Sigmoid colon (tissue), 7 donors: ENCODE results near the gene ZNF492. TPM values are rescaled to one million over a fixed set of nuclear protein-coding genes. Genes with fewer than 3 reads are reported as not detected.
"Not testable (repeated sequence)": the region's sequence is repeated elsewhere in the genome, so short reads cannot be mapped to it uniquely, and the experiment has no call there.

ENCODE experiments used
- DNase-seq: peaks from one replicate; pipeline ENCODE4 v3.0.0-alpha.2; 2019
- H3K27ac ChIP-seq, 4 donors: fragments of 200-600 bp; sonication (generic); one replicate each; pipeline ENCODE4 v1.5.1; 2016 to 2019; ENCODE audit warnings: mild to moderate bottlenecking in 1 of 4
- H3K27me3 ChIP-seq, 3 donors: fragments of 200-600 bp; sonication (generic); one replicate each; pipeline ENCODE4 v1.5.1; 2019; ENCODE audit warnings: mild to moderate bottlenecking in 1 of 3
- H3K36me3 ChIP-seq, 4 donors: fragments of 200-600 bp; sonication (generic); one replicate each; pipeline ENCODE4 v1.5.1; 2016 to 2019
- H3K4me1 ChIP-seq, 4 donors: fragments of 200-600 bp; sonication (generic); one replicate each; pipeline ENCODE4 v1.5.1; 2017 to 2019
- H3K4me3 ChIP-seq, 4 donors: fragments of 200-600 bp; sonication (generic); one replicate each; pipeline ENCODE4 v1.5.1; 2017 to 2019; ENCODE audit warnings: mild to moderate bottlenecking in 2 of 4, moderate library complexity in 1 of 4
- H3K9me3 ChIP-seq, 4 donors: fragments of 200-600 bp in 3 of 4; sonication (generic) in 3 of 4; one replicate each; pipeline versions ENCODE4 v1.5.1 to v1.6.1; 2013 to 2019
- CTCF ChIP-seq, 4 experiments: fragments of 450-650 bp in 3 of 4; fragments of 200-600 bp in 1 of 4; IDR thresholded peaks; one replicate each; pipeline ENCODE4 v1.5.1; 2016 to 2019; ENCODE audit warnings: antibody characterized with exemption in 4 of 4, mild to moderate bottlenecking in 3 of 4, moderate library complexity in 2 of 4
- EP300 ChIP-seq, 4 donors: sonication (generic); formaldehyde crosslinking; IDR thresholded peaks; one replicate each; pipeline ENCODE4 v1.6.1; 2017; ENCODE audit warnings: antibody characterized with exemption in 4 of 4
- POLR2A ChIP-seq, 2 donors: fragments of 450-650 bp; IDR thresholded peaks; one replicate each; pipeline ENCODE4 v1.6.1; 2016; ENCODE audit warnings: antibody characterized with exemption in 2 of 2, mild to moderate bottlenecking in 2 of 2, moderate library complexity in 2 of 2
- POLR2AphosphoS5 ChIP-seq, 4 donors: sonication (generic); formaldehyde crosslinking; IDR thresholded peaks; one replicate each; pipeline ENCODE4 v1.6.1; 2017; ENCODE audit warnings: antibody characterized with exemption in 4 of 4
- WGBS, 2 donors: extraction: QIAGEN DNeasy Blood & Tissue Kit; methylation state at CpG; one replicate each; pipeline ENCODE4 v1.1.7; 2013; 5-methylcytosine and 5-hydroxymethylcytosine counted together
- intact Hi-C: fragments of 100-400 bp; cut with DNase I; formaldehyde crosslinking; loops from one replicate; pipeline ENCODE4 v1.15.1; 2023
- polyA plus RNA-seq, 3 donors: library from polyadenylated mRNA; stranded (reverse); fragments of 200-250 nt; gene quantifications; one replicate each; pipeline ENCODE4 v1.2.3, GENCODE V29; 2013
- total RNA-seq, 4 donors: library from RNA; depleted of rRNA; stranded (reverse); fragments of >200 nt; gene quantifications; one replicate each; pipeline ENCODE4 v1.1.0, GENCODE V29; 2016
- donor health status: healthy with polysubstance abuse.
- donor health status: Bipolar disorder and iron deficiency.
- donor health status: healthy.

ZNF492 gene
- total and polyA plus RNA-seq, 7 donors, result 0.14 to 0.48 (median 0.30) TPM; not detected in 3

- no peak overlapping the region for H3K4me3 ChIP-seq
- WGBS, 2 donors, result 85 to 87% methylated on average over 7 of the region's 7 CpGs
Observed at GRCh38 chr19:22608441-22608840, 25.7 kb upstream of the ZNF492 start.

GRCh38 chr19:22609630-22610029 lies 24.5 kb upstream of the ZNF492 start:
- 75 to 81% methylated on average over 4 of the region's 4 CpGs for WGBS, 2 donors
- Histone ChIP-seq H3K4me1 (no peaks in the 10 kb centered on the region), H3K9me3 (no peaks in the 10 kb centered on the region), H3K27me3 (no peaks in the 10 kb centered on the region), H3K27ac (no peak overlapping the region), H3K36me3 (no peaks in the 10 kb centered on the region), H3K4me3 (no peak overlapping the region)
- TF ChIP-seq CTCF (IDR thresholded peaks at IDR 0.05) (no peak), POLR2A (IDR thresholded peaks at IDR 0.05) (no peak), EP300 (IDR thresholded peaks at IDR 0.05) (no peak), POLR2AphosphoS5 (IDR thresholded peaks at IDR 0.05) (no peak)
- no peak for DNase-seq
- intact Hi-C loops, result no loop called here

More at GRCh38 chr19:22608441-22608840, 25.7 kb upstream of the ZNF492 start:
- Histone ChIP-seq H3K9me3 (no peaks in the 10 kb centered on the region), H3K27ac (no peak overlapping the region), H3K36me3 (no peaks in the 10 kb centered on the region), H3K27me3 (no peaks in the 10 kb centered on the region), H3K4me1 (no peaks in the 10 kb centered on the region)
- DNase-seq, result no peak
- TF ChIP-seq POLR2A (IDR thresholded peaks at IDR 0.05) (no peak), CTCF (IDR thresholded peaks at IDR 0.05) (no peak), POLR2AphosphoS5 (IDR thresholded peaks at IDR 0.05) (no peak), EP300 (IDR thresholded peaks at IDR 0.05) (no peak)
- intact Hi-C loops, result no loop called here

GRCh38 chr19:22610121-22610520 lies 24.0 kb upstream of the ZNF492 start:
- WGBS, 2 donors, result 75 to 78% methylated on average over 2 of the region's 2 CpGs
- H3K4me3 ChIP-seq, result no peak overlapping the region
- no peaks in the 10 kb centered on the region for H3K4me1 ChIP-seq
- intact Hi-C loops, result no loop called here
- H3K9me3 ChIP-seq, result no peaks in the 10 kb centered on the region
- DNase-seq, result no peak
- no peak for TF ChIP-seq EP300 (IDR thresholded peaks at IDR 0.05)
- TF ChIP-seq POLR2AphosphoS5 (IDR thresholded peaks at IDR 0.05), result no peak
- no peak for TF ChIP-seq POLR2A (IDR thresholded peaks at IDR 0.05)
- TF ChIP-seq CTCF (IDR thresholded peaks at IDR 0.05), result no peak
- H3K36me3 ChIP-seq, result no peaks in the 10 kb centered on the region
- no peak overlapping the region for H3K27ac ChIP-seq
- H3K27me3 ChIP-seq, result no peaks in the 10 kb centered on the region

- intact Hi-C loops, result no loop called here
- peaks cover 0 to 12% (median 0%) of the 10 kb centered on the region in 3 donors for H3K27me3 ChIP-seq
- H3K4me3 ChIP-seq, result no peak overlapping the region
- TF ChIP-seq CTCF (IDR thresholded peaks at IDR 0.05), result no peak
- no peak for TF ChIP-seq POLR2AphosphoS5 (IDR thresholded peaks at IDR 0.05)
- no peak for TF ChIP-seq POLR2A (IDR thresholded peaks at IDR 0.05)
- no peak for TF ChIP-seq EP300 (IDR thresholded peaks at IDR 0.05)
- H3K4me1 ChIP-seq, result no peaks in the 10 kb centered on the region
- WGBS, 2 donors, result 40 to 71% methylated on average over 1 of the region's 1 CpG
- no peaks in the 10 kb centered on the region for H3K36me3 ChIP-seq
- H3K9me3 ChIP-seq, result peaks cover 0 to 3% (median 0%) of the 10 kb centered on the region in 4 donors
- H3K27ac ChIP-seq, result no peak overlapping the region
- no peak for DNase-seq
Observed at GRCh38 chr19:22612316-22612715, 21.8 kb upstream of the ZNF492 start.

- no peaks in the 10 kb centered on the region for H3K36me3 ChIP-seq
- H3K27me3 ChIP-seq, result peaks cover 0 to 37% (median 5%) of the 10 kb centered on the region in 3 donors
- DNase-seq, result no peak
- TF ChIP-seq POLR2A (IDR thresholded peaks at IDR 0.05), result no peak
- TF ChIP-seq POLR2AphosphoS5 (IDR thresholded peaks at IDR 0.05), result no peak
- no peak for TF ChIP-seq CTCF (IDR thresholded peaks at IDR 0.05)
- no peak for TF ChIP-seq EP300 (IDR thresholded peaks at IDR 0.05)
- H3K4me3 ChIP-seq, result no peak overlapping the region
- H3K9me3 ChIP-seq, result peaks cover 0 to 6% (median 0%) of the 10 kb centered on the region in 4 donors
- H3K27ac ChIP-seq, result no peak overlapping the region
- 93 to 94% methylated on average over 12 of the region's 12 CpGs for WGBS, 2 donors
- intact Hi-C loops, result no loop called here
- H3K4me1 ChIP-seq, result peaks cover 0 to 7% (median 0%) of the 10 kb centered on the region in 4 donors
Observed at GRCh38 chr19:22616659-22617058, 17.5 kb upstream of the ZNF492 start.

GRCh38 chr19:22617181-22617580 lies 16.9 kb upstream of the ZNF492 start:
- peaks cover 0 to 38% (median 8%) of the 10 kb centered on the region in 3 donors for H3K27me3 ChIP-seq
- H3K4me1 ChIP-seq, H3K9me3 ChIP-seq, DNase-seq, H3K4me3 ChIP-seq, intact Hi-C loops, H3K36me3 ChIP-seq, H3K27ac ChIP-seq: not testable (repeated sequence)
- WGBS, 2 donors, result 86 to 88% methylated on average over 7 of the region's 7 CpGs
